GM12874 (cell line): ENCODE data around the gene NRF1.

Experiments
- TF ChIP-seq, protein P1 (sequence below): IDR thresholded peaks from 2 replicates; pipeline ENCODE4 v1.5.1; 2011; ENCODE audit warnings: low read depth, mild to moderate bottlenecking, control low read depth, low read length, moderate library complexity; ENCODE audit not compliant: insufficient read depth

NRF1 gene

GRCh38 chr7:129804890-129805719 lies 193.6 kb downstream of the NRF1 start:
- TF ChIP-seq, protein P1, sequence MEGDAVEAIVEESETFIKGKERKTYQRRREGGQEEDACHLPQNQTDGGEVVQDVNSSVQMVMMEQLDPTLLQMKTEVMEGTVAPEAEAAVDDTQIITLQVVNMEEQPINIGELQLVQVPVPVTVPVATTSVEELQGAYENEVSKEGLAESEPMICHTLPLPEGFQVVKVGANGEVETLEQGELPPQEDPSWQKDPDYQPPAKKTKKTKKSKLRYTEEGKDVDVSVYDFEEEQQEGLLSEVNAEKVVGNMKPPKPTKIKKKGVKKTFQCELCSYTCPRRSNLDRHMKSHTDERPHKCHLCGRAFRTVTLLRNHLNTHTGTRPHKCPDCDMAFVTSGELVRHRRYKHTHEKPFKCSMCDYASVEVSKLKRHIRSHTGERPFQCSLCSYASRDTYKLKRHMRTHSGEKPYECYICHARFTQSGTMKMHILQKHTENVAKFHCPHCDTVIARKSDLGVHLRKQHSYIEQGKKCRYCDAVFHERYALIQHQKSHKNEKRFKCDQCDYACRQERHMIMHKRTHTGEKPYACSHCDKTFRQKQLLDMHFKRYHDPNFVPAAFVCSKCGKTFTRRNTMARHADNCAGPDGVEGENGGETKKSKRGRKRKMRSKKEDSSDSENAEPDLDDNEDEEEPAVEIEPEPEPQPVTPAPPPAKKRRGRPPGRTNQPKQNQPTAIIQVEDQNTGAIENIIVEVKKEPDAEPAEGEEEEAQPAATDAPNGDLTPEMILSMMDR = no peak
